Caco-2 (cell line): ENCODE measurements around the gene TREH. TPM values are rescaled to one million over a fixed set of nuclear protein-coding genes. Genes with fewer than 3 reads are reported as not detected.
"Not testable (repeated sequence)": the region's sequence is repeated elsewhere in the genome, so short reads cannot be mapped to it uniquely, and the experiment has no call there.

Experiments used
- BruUV-seq: library from RNA; stranded (reverse); fragments of 400-500 nt; replicated peaks from 2 replicates; lab custom pipeline; 2021; lab: Mats Ljungman, UMichigan
- CTCF ChIA-PET: fragments of 300-600 bp; sonication (Branson Sonifier 250); formaldehyde crosslinking; loops from one replicate; lab custom pipeline; 2022; ENCODE audit warnings: antibody characterized with exemption; lab: Charles Lee
- POLR2A ChIA-PET: fragments of 300-600 bp; sonication (Branson Sonifier 250); formaldehyde crosslinking; loops from one replicate; lab custom pipeline; 2022; ENCODE audit warnings: antibody characterized with exemption; lab: Charles Lee
- DNase-seq, 2 experiments: peaks; one replicate each; pipeline versions ENCODE4 v3.0.0 to v3.0.0-alpha.2; 2020 to 2022
- H3K27me3 ChIP-seq: replicated peaks from 2 replicates; pipeline ENCODE4 v1.6.0; 2011; ENCODE audit warnings: low read length; ENCODE audit not compliant: control insufficient read depth, insufficient read depth
- H3K36me3 ChIP-seq: 2 replicates; pipeline ENCODE4 v1.5.1; 2011; ENCODE audit warnings: low read length; ENCODE audit not compliant: control insufficient read depth, insufficient read depth
- H3K4me1 ChIP-seq: fragments of 250-450 bp; sonication (Bioruptor Pico); 2 replicates; pipeline ENCODE4 v1.5.1; 2020; ENCODE audit warnings: mild to moderate bottlenecking
- H3K4me3 ChIP-seq: 2 replicates; pipeline ENCODE4 v1.5.1; 2011; ENCODE audit warnings: low read depth, mild to moderate bottlenecking, control low read depth, low read length
- H3K9me3 ChIP-seq: fragments of 250-450 bp; sonication (Bioruptor Pico); 2 replicates; pipeline ENCODE4 v1.5.1; 2020; ENCODE audit warnings: mild to moderate bottlenecking, moderate library complexity
- H3K27ac Mint-ChIP-seq: one replicate; pipeline ENCODE4 v1.8.0; 2022; ENCODE audit warnings: mixed read lengths; ENCODE audit not compliant: unreplicated experiment
- H3K27me3 Mint-ChIP-seq: one replicate; pipeline ENCODE4 v1.8.0; 2022; ENCODE audit warnings: mixed read lengths; ENCODE audit not compliant: insufficient read depth, unreplicated experiment
- H3K36me3 Mint-ChIP-seq: one replicate; pipeline ENCODE4 v1.8.0; 2022; ENCODE audit warnings: mild to moderate bottlenecking, mixed read lengths; ENCODE audit not compliant: insufficient read depth, unreplicated experiment
- H3K4me1 Mint-ChIP-seq: one replicate; pipeline ENCODE4 v1.8.0; 2022; ENCODE audit warnings: low read depth, mixed read lengths; ENCODE audit not compliant: unreplicated experiment
- H3K4me3 Mint-ChIP-seq: one replicate; pipeline ENCODE4 v1.8.0; 2022; ENCODE audit warnings: mild to moderate bottlenecking, moderate library complexity, mixed read lengths; ENCODE audit not compliant: unreplicated experiment
- H3K9me3 Mint-ChIP-seq: one replicate; pipeline ENCODE4 v1.8.0; 2022; ENCODE audit warnings: mixed read lengths; ENCODE audit not compliant: unreplicated experiment
- intact Hi-C: fragments of 100-400 bp; cut with micrococcal nuclease; formaldehyde crosslinking; loops from one replicate; pipeline ENCODE4 v1.10.0; 2022; ENCODE audit not compliant: unreplicated experiment
- total RNA-seq: library from RNA; stranded (reverse); gene quantifications from 2 replicates; pipeline ENCODE4 v1.2.3, GENCODE V29; 2022

Gene TREH
- total RNA-seq, 1 experiment from 2014 or later: not detected

DNA sequence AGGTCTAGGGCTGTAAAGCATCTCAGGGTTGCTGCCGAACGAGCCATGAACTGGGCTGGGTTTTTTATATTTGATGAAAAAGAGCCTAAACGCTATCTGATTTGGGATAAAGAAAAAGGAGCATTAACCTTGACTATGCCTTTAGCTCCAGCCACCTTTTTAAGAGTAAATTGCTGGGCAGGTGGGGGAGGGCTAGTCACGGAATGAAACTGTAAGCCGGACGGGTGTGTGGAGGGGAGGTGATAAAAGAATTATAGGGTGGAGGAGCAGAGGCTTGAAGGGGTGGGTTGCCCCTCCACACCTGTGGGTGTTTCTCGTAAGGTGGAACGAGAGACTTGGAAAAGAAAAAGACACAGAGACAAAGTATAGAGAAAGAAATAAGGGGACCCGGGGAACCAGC, 41.3 kb upstream of the TREH start:
- H3K9me3 Mint-ChIP-seq, H3K27me3 ChIP-seq, H3K36me3 Mint-ChIP-seq, H3K9me3 ChIP-seq, H3K27me3 Mint-ChIP-seq, CTCF ChIA-PET, H3K36me3 ChIP-seq, H3K4me3 ChIP-seq, intact Hi-C loops, DNase-seq, POLR2A ChIA-PET: not testable (repeated sequence)
- H3K4me1 Mint-ChIP-seq: peaks cover 46% of the 10 kb centered on the region
- BruUV-seq: TSS peak; percentile 48
- peak overlapping the region; percentile 48 for H3K4me3 Mint-ChIP-seq
- H3K27ac Mint-ChIP-seq: peak overlapping the region; percentile 11
- peaks cover 32% of the 10 kb centered on the region for H3K4me1 ChIP-seq

GRCh38 chr11:118720078-118720477, 40.6 kb upstream of the TREH start:
- not testable (repeated sequence) for H3K9me3 Mint-ChIP-seq

DNA sequence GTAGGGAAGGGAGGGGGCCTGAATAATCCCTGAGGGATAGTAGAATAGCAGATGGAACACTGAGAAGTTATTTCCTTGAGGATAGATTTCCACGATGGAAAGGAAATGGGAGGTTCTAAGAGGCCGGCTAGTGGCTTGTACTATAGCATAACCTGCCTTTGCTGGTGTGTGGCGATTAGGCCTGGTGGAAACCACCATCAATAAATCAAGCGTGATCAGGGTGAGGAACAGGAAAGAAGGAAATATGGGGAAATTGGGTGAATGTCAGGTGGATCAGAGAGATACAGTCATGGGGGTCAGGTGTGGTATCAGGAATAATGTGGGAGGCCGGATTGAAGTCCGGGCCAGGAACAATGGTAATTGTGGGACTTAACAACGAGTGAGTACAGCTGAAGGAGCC, 39.1 kb upstream of the TREH start:
- H3K36me3 ChIP-seq, intact Hi-C loops, H3K27me3 Mint-ChIP-seq, H3K4me3 Mint-ChIP-seq, H3K4me3 ChIP-seq, H3K9me3 ChIP-seq, H3K36me3 Mint-ChIP-seq, POLR2A ChIA-PET, DNase-seq, CTCF ChIA-PET, H3K27me3 ChIP-seq, H3K9me3 Mint-ChIP-seq, BruUV-seq: not testable (repeated sequence)
- Mint-ChIP-seq H3K27ac (peak overlapping the region; percentile 13), H3K4me1 (peaks cover 56% of the 10 kb centered on the region)
- H3K4me1 ChIP-seq: peaks cover 51% of the 10 kb centered on the region

More at GRCh38 chr11:118720078-118720477, 40.6 kb upstream of the TREH start:
- H3K27me3 ChIP-seq, DNase-seq, BruUV-seq, H3K27me3 Mint-ChIP-seq, H3K36me3 Mint-ChIP-seq, POLR2A ChIA-PET, CTCF ChIA-PET, H3K9me3 ChIP-seq, H3K36me3 ChIP-seq, H3K4me3 ChIP-seq, intact Hi-C loops: not testable (repeated sequence)
- H3K4me1 Mint-ChIP-seq: peaks cover 50% of the 10 kb centered on the region
- peaks cover 38% of the 10 kb centered on the region for H3K4me1 ChIP-seq
- peak overlapping the region; percentile 48 for H3K4me3 Mint-ChIP-seq
- H3K27ac Mint-ChIP-seq: peak overlapping the region; percentile 11

GRCh38 chr11:118717733-118718132, 38.3 kb upstream of the TREH start:
- H3K9me3 Mint-ChIP-seq, H3K9me3 ChIP-seq, H3K27me3 ChIP-seq, H3K36me3 ChIP-seq, H3K4me3 ChIP-seq, H3K4me3 Mint-ChIP-seq, H3K27ac Mint-ChIP-seq, H3K36me3 Mint-ChIP-seq, POLR2A ChIA-PET, DNase-seq, CTCF ChIA-PET, H3K27me3 Mint-ChIP-seq, BruUV-seq: not testable (repeated sequence)
- peaks cover 54% of the 10 kb centered on the region for H3K4me1 ChIP-seq
- intact Hi-C loops: loop anchor here (2.0 kb wide), 1 partner anchor 73 kb away; the partner anchor contains the start of gene DDX6
- peaks cover 56% of the 10 kb centered on the region for H3K4me1 Mint-ChIP-seq

DNA sequence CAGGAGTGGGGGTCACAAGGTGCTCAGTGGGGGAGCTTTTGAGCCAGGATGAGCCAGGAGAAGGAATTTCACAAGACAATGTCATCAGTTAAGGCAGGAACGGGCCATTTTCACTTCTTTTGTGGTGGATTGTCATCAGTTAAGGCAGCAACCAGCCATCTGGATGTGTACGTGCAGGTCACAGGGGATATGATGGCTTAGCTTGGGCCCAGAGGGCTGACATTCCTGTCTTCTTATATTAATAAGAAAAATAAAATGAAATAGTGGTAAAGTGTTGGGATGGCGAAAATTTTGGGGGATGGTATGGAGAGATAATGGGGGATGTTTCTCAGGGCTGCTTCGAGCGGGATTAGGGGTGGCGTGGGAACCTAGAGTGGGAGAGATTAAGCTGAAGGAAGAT, 37.8 kb upstream of the TREH start:
- H3K27me3 Mint-ChIP-seq, H3K36me3 Mint-ChIP-seq, CTCF ChIA-PET, DNase-seq, H3K27ac Mint-ChIP-seq, H3K36me3 ChIP-seq, BruUV-seq, H3K27me3 ChIP-seq, H3K9me3 Mint-ChIP-seq, H3K9me3 ChIP-seq, H3K4me3 Mint-ChIP-seq, H3K4me3 ChIP-seq, POLR2A ChIA-PET: not testable (repeated sequence)
- peaks cover 56% of the 10 kb centered on the region for H3K4me1 Mint-ChIP-seq
- H3K4me1 ChIP-seq: peaks cover 55% of the 10 kb centered on the region
- intact Hi-C loops: loop anchor here (2.0 kb wide), 1 partner anchor 74 kb away; the partner anchor contains the start of gene DDX6
